ENCODE measurements around the gene S100PBP. TPM values are rescaled to one million over a fixed set of nuclear protein-coding genes. Genes with fewer than 3 reads are reported as not detected.

Gene S100PBP
- total RNA-seq, 4 donors from 2014 or later: 27.3 to 41.9 (median 34.7) TPM

- WGBS, 2 donors: 69 to 70% methylated on average over 7 to 13 of the region's 13 CpGs
- no peaks in the 10 kb centered on the region for H3K27me3 ChIP-seq
- intact Hi-C loops (cut with DNase I): loop anchor here (10.0 kb wide), 2 partner anchors 363 to 473 kb away; no protein-coding TSS in a partner anchor
- H3K9me3 ChIP-seq: no peaks in the 10 kb centered on the region
- no peak overlapping the region for H3K27ac ChIP-seq
- DNase-seq: peak; percentile 41 to 48
- peaks cover 0 to 16% of the 10 kb centered on the region in 2 donors for H3K4me1 ChIP-seq
- H3K4me3 ChIP-seq (replicated peaks in 1 of 3): no peak overlapping the region
- TF ChIP-seq POLR2A (IDR thresholded peaks at IDR 0.05) (no peak), CTCF (IDR thresholded peaks at IDR 0.05) (no peak)
- H3K36me3 ChIP-seq: no peaks in the 10 kb centered on the region
Measured at GRCh38 chr1:32877211-32878110, 60.0 kb downstream of the S100PBP start.

- intact Hi-C loops (cut with DNase I): loop anchor here (10.0 kb wide), 2 partner anchors 363 to 473 kb away; no protein-coding TSS in a partner anchor
- Histone ChIP-seq H3K27ac (no peak overlapping the region), H3K4me1 (peaks cover 0 to 12% of the 10 kb centered on the region in 2 donors), H3K36me3 (no peaks in the 10 kb centered on the region), H3K27me3 (no peaks in the 10 kb centered on the region), H3K9me3 (no peaks in the 10 kb centered on the region), H3K4me3 (replicated peaks in 1 of 3) (no peak overlapping the region)
- DNase-seq: no peak
- TF ChIP-seq POLR2A (IDR thresholded peaks at IDR 0.05): no peak
- no peak for TF ChIP-seq CTCF (IDR thresholded peaks at IDR 0.05)
- WGBS, 2 donors: 60 to 69% methylated on average over 4 to 6 of the region's 6 CpGs
Measured at GRCh38 chr1:32878183-32878582, 60.7 kb downstream of the S100PBP start.

- intact Hi-C loops (cut with DNase I): loop anchor here (10.0 kb wide), 2 partner anchors 364 to 474 kb away; no protein-coding TSS in a partner anchor
- Histone ChIP-seq H3K27me3 (no peaks in the 10 kb centered on the region), H3K4me1 (peaks cover 0 to 12% of the 10 kb centered on the region in 2 donors), H3K27ac (no peak overlapping the region), H3K4me3 (replicated peaks in 1 of 3) (no peak overlapping the region), H3K9me3 (no peaks in the 10 kb centered on the region), H3K36me3 (no peaks in the 10 kb centered on the region)
- TF ChIP-seq CTCF (IDR thresholded peaks at IDR 0.05) (no peak), POLR2A (IDR thresholded peaks at IDR 0.05) (no peak)
- WGBS, 2 donors: 82 to 91% methylated on average over 5 of the region's 5 CpGs
- no peak for DNase-seq
Measured at GRCh38 chr1:32878637-32879041, 61.2 kb downstream of the S100PBP start.

GRCh38 chr1:32881291-32881690, 63.8 kb downstream of the S100PBP start:
- no peak for DNase-seq
- Histone ChIP-seq H3K4me1 (peaks cover 0 to 11% of the 10 kb centered on the region in 2 donors), H3K9me3 (no peaks in the 10 kb centered on the region), H3K27me3 (no peaks in the 10 kb centered on the region), H3K4me3 (replicated peaks in 1 of 3) (no peak overlapping the region), H3K27ac (no peak overlapping the region), H3K36me3 (no peaks in the 10 kb centered on the region)
- TF ChIP-seq CTCF (IDR thresholded peaks at IDR 0.05): no peak
- no peak for TF ChIP-seq POLR2A (IDR thresholded peaks at IDR 0.05)
- intact Hi-C loops (cut with DNase I): no loop called here
- WGBS, 2 donors: 71 to 86% methylated on average over 5 of the region's 5 CpGs
